SHP77 (cell line): ENCODE measurements around the gene FRMD3.
A peak's percentile ranks its signal among the peaks of the same experiment; 100 is the strongest.
"Not testable (repeated sequence)": the region's sequence is repeated elsewhere in the genome, so short reads cannot be mapped to it uniquely, and the experiment has no call there.

Experiments
- DNase-seq, 2 experiments: peaks; one replicate each; lab custom pipeline; 2025; lab: John Stamatoyannopoulos, UW

The FRMD3 gene

DNA sequence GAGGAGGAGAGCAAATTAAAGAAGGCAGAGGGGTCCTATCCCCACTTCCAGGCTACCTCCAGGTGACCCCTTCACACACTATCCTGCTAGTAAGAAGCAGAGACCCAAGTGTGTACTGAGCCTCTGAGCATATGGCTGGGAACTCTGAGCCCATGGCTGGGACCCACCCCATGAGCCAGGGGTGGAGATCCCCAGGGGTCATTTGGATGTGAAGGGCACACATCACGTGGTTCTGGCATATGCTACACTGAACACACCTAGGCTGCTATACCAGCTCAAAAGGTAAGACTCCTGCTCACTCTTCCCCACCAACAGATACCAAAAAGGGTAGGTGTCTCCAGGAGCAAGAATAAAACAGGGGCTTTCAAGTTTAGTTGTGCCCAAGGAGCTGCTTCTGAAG, 149.9 kb downstream of the FRMD3 start:
- no peak for DNase-seq

DNA sequence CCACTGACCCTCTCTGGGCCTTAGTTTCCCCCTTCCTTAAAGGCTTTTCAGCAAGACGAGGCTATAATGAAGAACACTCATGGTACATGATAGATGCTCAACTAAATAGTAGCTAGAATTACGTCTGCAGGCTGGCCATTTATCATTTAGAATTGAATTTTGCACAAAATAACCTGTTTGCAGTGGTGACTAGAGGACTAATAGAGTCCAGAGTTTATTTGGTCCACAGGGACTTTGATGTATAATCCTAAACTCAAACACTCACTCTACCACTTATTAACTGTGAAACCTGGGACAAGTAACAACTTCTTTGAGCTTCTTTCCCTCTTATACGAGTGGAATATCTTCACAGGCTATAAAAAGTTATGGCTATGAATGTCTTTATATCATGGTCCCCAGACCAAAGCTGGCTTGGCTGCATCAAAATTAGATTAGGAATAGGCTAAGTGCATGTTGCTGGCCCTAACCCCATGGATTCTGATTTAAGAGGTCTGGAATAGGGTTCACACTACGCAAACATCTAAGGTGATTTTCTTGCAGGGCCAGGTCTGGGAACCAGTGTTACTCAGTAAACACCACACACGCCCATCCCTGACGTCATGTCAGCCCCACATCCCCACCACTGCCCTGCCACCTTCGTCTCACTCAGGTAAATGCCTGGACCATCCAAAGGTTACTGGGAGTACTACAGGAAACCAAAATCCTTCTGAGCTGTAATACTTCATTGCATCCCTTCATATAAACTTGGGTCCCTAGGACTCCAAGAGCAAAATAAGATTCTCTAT, 150.6 kb downstream of the FRMD3 start:
- no peak for DNase-seq

DNA sequence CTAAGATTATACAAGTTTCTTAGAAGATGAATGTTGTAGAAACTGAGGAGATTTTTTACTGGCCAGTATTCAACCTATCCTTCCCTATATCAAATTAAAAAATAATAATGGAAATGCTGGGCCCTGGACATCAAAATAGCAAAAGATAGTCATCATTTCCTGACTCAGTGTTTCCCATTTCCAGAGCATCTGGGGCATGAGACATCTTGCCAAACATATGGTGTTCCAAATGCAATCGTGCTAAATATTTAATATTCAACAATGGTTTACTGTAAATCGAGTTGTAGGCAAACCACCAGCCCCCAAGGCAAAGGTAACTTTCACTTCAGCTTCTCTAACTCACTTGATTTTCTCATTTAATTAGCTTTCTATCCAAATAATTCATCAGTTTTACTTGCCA, 152.9 kb downstream of the FRMD3 start:
- no peak for DNase-seq

DNA sequence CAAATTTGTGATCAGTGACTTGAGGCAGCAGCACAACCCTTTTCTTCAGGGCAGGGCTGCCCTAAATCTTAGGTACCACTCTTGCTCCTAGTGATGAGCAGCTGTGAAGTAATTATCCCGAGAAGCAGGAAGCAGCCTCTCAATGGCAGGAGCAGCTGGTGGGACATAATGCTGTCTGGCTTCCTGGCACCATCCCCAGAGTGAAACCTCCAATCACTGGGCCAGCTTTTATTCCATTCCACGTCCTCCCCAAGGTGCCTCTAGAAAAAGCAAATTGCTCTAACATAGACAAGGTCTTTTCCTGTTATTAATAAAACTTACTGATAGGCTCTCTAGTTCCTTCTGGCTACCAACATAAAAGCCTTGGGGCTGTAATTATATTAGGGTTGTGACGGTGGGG, 154.0 kb downstream of the FRMD3 start:
- peak; percentile 48 to 74 for DNase-seq

DNA sequence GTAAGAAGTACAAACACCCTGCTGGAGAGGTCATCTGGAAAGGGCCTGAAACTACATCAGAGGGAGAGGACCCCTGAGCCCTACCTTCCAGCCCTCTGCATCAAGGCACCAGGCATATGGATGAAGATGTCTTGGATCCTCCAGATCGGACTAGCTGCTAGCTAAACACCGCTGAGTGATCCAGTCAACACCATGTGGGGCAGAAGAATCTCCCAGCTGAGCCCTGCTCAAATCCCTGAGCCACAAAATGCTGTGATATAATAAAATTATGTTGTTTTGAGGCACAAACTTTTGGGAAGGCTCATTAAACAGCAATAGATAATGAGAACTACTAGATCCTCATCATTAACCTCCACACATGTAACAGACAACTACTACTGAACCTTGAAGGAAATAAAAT, 155.2 kb downstream of the FRMD3 start:
- DNase-seq = no peak

- no peak for DNase-seq
These were observed 155.8 kb downstream of the FRMD3 start for GRCh38 chr9:83382421-83382820.

DNA sequence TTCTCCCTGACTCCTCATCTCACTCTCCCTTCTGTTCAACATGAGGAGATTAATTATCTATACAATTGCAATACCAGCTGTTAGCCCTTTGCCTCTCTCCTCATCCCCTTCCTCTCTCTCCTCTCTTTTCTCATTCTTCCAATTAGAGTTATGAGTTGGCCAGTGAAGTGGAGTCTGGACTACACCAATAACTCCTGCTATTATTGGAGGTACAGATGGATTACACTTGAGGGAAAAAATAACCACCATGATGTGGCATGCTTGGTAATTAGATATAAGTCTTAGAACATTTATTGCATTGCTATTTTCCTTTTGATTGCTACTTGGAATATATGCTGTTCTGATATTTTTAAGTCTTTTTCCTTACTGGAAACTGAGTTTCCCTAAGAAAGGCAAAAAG, 159.2 kb downstream of the FRMD3 start:
- DNase-seq = no peak

GRCh38 chr9:83372957-83373356, 165.2 kb downstream of the FRMD3 start:
- no peak for DNase-seq

- DNase-seq = no peak
These were observed 170.9 kb downstream of the FRMD3 start for GRCh38 chr9:83367326-83367725.

DNA sequence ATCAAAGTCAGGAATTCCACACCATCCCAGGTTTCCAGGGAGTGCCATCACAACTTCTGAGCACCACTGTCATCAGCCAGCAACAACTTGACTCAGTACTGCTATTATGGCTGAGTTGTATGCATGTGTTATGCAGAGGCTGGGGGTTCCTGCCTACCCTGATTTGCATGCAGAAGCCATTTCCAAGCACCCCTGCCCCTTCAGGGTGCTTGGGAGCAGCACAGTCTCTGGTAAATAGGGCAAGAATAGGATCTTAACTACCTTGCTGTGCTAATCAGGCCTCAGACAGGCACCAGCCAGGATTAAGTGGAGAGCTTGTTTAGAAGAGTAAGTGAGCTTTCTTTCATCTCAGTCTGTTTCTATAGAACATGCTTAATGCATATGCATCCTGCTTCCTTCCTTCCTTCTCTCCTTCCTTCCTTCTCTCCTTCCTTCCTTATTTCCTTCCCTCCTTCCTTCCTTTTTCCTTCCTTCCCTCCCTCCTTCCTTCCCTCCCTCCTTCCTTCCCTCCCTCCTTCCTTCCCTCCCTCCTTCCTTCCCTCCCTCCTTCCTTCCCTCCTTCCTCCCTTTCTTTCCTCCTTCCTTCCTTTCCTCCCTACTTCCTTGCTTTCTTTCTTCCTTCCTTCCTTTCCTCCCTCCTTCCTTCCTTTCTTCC, 175.7 kb downstream of the FRMD3 start:
- no peak for DNase-seq

GRCh38 chr9:83359039-83359438, 179.2 kb downstream of the FRMD3 start:
- DNase-seq = no peak

- not testable (repeated sequence) for DNase-seq
These were observed 179.7 kb downstream of the FRMD3 start for GRCh38 chr9:83358493-83358892.

DNA sequence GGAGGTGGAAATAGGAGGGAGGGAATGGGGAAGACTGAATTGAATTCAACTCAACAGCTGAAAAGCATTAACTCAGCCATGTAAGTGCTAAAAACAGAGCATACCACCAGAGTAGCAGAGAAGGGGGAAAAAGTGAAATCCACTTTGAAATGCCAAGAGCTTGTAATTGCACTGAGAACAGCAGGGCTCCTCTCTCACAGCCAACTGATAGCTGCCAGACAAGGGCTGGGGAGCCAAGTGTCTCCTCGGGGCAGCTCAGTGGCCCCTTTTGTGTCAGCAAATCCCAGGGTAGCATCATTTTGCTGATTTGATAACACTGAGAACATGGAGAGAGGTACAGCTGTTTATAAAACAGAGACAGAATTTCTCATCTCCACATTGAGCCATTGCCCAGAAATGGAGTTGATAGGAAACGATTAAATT, 182.5 kb downstream of the FRMD3 start:
- no peak for DNase-seq

- DNase-seq = no peak
These were observed 183.2 kb downstream of the FRMD3 start for GRCh38 chr9:83355024-83355444.

- DNase-seq = no peak
These were observed 189.2 kb downstream of the FRMD3 start for GRCh38 chr9:83349031-83349430.

DNA sequence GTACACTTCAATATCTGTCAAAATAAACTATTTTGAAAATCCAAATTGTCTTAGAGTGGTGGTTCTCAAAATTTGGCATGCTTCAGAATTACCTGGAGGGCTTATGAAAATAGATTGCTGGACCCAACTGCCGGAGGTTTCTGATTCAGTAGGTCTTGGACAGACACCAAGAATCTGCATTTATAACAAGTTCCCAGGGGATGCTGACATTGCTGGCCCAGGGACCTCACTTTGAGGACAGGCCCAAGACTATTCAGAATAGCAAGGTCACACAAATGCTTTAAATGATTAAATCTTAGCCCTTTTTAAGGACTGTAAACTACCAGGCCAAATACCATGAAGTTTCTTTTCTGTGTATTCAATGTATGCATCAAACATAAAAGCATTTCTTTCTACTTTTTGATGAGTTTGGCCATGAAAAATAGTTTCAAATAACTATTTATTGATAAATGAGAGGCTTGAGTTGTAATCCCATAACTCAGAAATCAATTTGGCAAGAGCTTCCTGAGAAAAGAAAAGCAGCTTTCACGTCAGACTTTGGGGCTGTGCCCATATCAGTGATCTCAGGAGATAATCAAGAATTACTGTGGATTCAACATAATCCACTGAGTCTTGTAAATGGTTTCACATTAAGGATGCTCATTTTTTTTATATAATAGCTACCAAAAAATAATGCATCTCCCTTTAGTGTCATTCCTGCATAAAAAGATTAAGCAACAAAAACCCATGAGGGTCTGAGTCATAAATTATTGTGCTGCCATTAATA, 191.4 kb downstream of the FRMD3 start:
- DNase-seq = no peak

DNA sequence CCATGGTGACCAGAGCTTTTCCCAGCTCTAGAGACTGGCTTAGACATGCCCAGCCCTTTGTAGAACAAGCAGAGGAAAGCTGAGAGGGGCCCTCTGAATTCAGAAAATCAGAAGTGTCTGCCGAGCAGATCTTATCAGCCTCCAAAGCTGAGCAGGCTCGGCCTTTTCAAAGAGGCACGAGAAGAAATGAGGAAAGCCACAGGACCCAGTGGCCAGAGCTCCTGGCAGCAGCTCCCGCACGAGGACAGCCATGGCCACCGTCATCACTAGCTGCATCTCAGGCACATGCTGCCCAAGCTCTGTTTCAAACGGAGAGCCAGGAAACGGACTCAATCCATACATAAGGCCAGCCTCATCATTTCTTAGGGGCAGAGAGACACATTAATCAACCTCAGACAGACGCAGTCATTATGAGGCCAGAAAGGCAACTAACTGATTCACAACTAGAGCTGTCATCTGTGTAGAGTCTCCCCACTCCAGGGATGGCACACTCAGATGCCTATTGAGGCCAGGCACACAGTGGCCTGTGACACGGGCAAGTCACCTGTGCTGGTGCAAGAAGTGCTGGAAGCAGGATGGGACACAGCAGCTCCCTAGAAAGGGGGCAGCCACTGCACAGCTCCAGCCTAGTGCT, 194.7 kb downstream of the FRMD3 start:
- no peak for DNase-seq

DNA sequence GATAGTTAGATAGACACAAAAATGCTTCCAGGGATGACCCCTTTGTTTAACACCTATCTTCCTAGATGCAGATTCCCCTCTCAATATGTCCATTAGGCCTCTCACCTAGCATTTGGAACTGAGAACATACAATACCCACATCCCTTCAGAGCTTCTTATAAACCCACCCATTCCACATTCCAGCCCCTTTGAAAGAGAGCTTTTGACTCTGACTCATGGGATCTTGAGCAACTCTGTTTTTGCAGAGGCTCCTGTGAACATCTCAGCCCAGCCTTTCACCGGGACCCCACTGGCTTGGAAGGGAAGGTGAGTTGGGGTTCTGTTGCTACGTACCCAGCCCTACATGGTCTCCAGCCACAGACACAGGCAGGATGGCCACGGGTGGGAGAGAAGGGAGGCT, 195.5 kb downstream of the FRMD3 start:
- no peak for DNase-seq

DNA sequence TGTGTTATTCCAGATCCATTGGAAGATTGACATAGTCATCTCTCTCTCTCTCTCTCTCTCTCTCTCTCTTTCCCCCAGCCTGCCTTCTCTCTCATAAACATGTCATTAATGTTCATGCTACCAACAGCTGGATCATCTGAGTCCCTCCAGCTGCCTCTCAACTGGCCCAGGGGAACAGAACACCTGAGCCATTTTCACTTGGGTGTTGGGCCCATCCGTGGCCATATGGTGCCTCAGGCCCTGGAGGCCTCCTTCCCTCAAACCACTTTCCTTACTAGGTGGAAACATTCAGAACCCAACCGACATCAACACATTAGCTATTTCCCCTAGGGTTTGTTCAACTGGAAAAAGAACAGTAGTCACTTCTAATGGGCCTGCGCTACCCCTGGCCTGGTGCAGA, 196.2 kb downstream of the FRMD3 start:
- DNase-seq = no peak

GRCh38 chr9:83340451-83340850, 197.8 kb downstream of the FRMD3 start:
- no peak for DNase-seq

DNA sequence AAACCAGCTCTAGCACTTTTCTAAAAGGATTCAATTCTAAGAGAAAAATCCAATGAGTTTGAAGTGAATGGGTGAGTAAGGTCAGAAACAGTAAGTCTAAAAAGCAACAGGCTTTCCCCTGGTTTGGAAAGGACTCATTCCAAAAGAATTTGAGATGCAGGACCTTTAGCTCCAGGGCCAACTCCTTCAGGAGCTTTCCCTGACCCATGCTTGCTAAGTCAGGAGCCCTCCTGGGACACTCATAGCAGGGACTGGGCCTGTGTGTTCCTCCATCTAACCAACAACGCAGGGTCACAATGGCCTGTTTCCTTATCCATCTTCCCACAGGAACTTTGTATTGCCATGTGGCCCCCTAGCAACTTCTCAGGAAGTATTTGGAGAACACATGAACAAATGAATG, 198.8 kb downstream of the FRMD3 start:
- DNase-seq = no peak

GRCh38 chr9:83336706-83337105, 201.5 kb downstream of the FRMD3 start:
- no peak for DNase-seq
